AG10803 (cell line): ENCODE measurements around the gene OXTR.
A peak's percentile ranks its signal among the peaks of the same experiment; 100 is the strongest.

Experiments used
- DNase-seq: peaks from one replicate; pipeline ENCODE4 v3.0.0; 2010; ENCODE audit warnings: low read depth
- H3K4me3 ChIP-seq: 2 replicates; pipeline ENCODE4 v1.5.1; 2011; ENCODE audit warnings: mild to moderate bottlenecking, low read length, control low read depth
- TF ChIP-seq, protein P1 (sequence below): conservative IDR thresholded peaks from 2 replicates; pipeline ENCODE4 v1.5.1; 2011; ENCODE audit warnings: mild to moderate bottlenecking, low read length, control low read depth, inconsistent platforms

OXTR gene

DNA sequence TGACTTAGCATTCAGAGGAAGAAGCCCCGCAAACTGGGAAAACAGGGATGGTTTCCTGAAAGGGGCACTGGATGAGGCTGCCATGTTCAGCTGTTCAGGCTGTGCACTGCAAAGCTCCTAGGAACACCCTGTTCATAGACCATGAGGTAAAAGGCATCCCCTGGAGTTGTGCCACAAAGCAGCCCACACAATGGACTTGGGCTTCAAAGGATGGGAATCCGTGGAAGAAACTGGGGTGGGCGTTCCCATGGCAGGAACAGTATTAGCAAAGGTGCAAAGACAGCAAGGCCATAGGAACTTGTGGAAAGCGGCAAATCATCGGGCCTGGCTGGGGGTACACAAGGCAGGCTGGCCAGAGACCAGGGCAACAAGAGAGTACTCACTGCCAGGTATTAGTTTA lies 8.9 kb downstream of the OXTR start:
- DNase-seq: no peak
- TF ChIP-seq, protein P1, sequence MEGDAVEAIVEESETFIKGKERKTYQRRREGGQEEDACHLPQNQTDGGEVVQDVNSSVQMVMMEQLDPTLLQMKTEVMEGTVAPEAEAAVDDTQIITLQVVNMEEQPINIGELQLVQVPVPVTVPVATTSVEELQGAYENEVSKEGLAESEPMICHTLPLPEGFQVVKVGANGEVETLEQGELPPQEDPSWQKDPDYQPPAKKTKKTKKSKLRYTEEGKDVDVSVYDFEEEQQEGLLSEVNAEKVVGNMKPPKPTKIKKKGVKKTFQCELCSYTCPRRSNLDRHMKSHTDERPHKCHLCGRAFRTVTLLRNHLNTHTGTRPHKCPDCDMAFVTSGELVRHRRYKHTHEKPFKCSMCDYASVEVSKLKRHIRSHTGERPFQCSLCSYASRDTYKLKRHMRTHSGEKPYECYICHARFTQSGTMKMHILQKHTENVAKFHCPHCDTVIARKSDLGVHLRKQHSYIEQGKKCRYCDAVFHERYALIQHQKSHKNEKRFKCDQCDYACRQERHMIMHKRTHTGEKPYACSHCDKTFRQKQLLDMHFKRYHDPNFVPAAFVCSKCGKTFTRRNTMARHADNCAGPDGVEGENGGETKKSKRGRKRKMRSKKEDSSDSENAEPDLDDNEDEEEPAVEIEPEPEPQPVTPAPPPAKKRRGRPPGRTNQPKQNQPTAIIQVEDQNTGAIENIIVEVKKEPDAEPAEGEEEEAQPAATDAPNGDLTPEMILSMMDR: no peak
- H3K4me3 ChIP-seq: no peak overlapping the region

DNA sequence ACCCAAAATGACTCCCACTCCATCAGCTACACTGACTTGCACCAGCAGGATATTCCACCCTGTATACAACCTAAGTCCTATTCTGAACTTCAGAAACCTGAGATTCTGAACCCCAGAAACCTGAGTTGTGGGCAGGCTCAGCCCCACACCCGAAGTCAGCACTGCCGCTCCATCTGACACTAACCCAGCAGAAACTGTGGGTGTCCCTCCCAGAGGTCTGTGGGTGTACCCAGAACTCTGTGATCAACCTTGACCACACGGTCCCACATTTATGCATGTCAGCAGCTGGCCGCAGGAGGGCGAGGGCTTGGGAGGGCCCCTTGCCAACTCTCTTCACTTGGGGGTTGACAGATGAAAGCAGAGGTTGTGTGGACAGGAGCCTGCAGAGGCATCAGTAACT lies 9.3 kb downstream of the OXTR start:
- no peak for DNase-seq
- no peak overlapping the region for H3K4me3 ChIP-seq
- TF ChIP-seq, protein P1: no peak

DNA sequence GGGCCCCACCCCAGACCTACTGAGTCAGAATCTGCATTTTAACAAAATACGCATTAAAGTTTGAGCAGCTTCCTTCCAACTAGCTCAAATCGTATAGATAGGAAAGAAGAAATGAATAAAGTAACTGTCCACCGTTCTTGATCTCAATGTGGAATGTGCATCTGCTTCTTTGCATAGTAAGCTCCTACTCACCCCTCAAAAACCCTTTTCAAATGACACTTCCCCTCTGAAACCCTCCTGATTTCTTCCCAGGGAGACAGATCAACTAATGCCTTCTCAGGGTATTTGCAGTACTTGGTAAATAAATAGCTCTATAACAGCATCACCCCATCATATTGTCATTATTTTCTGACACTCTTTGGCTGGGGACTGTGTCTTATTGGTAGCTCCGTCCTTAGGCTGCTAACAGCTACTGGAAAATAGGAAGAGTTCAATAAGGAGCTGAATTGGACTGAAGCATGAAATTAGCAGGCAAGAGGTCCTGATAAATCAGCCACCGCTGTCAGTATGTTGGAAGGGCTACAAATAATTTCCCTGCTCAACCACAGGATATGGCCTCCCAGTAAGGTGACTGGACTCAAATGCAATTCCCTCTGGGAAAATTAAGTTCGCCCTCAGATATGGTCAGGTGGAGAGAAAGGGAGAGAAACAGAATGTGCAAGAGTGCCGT lies 10.2 kb downstream of the OXTR start:
- peak; percentile 62 for DNase-seq
- TF ChIP-seq, protein P1: no peak
- no peak overlapping the region for H3K4me3 ChIP-seq

DNA sequence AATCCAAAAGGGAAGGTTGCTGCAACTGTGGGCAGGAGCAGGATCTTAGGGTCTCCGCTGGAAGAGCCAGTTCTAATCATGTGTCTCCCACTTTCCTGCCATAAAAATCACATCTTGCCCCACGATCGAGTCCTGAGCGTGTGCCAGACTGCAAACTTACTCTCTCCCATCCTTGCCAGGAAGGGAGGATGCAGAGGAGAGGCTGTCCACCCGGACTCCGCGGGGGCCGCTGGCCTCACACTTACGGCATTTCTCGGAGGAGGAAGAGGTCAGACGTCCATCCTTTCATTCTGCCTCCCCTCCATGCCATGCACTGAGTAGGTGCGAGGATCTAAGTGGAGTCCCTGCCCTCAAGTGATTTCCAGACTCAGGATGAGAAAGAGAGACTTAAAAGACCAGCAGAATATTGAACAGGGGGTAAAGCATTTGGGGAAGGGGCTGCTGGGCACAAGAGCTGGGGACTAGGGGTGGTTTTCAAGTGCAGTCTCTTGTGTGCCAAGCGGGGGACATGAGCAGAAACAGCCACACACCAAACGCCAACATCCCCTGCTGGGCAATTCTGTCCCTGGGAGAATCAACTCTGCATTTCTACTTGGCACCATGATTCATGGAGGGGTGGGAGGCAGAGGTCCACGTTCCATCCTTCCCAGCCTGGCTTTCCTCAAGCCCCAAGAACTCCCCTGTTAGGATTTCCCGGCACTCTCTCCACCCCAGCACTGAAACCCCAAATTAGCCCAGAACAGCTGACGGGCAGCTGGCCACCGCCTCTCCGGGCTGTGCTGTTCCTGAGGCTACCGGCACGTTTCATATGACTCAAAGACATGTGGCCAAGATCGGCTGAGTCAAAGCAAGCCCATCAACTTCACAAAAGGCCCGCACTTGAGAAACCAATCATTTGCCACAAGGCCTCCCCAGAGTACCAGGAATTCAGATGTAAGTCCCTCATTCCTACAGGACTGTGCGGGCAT lies 11.6 kb downstream of the OXTR start:
- TF ChIP-seq, protein P1: peak; percentile 38
- peak; percentile 95 for DNase-seq
- H3K4me3 ChIP-seq: no peak overlapping the region

DNA sequence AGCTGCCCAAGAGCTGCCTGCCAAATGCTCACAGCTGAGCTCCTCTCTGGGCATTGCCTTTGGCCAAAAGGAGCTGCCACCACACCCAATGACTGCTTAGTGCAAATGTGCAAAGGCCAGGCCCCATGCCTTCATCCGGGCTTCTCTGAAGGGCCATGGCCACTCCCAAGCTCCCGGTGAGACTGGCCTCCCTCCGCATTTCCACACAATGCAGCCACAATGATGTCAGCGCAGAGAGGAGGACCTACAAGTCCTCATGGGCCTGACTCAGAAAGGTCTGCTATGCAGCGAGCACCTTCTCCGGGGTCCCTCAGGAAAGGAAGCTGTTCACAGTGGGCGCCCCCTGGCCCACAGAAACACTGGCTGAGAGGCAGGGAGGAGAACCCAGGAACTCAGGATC lies 12.7 kb downstream of the OXTR start:
- TF ChIP-seq, protein P1: no peak
- no peak overlapping the region for H3K4me3 ChIP-seq
- DNase-seq: no peak

DNA sequence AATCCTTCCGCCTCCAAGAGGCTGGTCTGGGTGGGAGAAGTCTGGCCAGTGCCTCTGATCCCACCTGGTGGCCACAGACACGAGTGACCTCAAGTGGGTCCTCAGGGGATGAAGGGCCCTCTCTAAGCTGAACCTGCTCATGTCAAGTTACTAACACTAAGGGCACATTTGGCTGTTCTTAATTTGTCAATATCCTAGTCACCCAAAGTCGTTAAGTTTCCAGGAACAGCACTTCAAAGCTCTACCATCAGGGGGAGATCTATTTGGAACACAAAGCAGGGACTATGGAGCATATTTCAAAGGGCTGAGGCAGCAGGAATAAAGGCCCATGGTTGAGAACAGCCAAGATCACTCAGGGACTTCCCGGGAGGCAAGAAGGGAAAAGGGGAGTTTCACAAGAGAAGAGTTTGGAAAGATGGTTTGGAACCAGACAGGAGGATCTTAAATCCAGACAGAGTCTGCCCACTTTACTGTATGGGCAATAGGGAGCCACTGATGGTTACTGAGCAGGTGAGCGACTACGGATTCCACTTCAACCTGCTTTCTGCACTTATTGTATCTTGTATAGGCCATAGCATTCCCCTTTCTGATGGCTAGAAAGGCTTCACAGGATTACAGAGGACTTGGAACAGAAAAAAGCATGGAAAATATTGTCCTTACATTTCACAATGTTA lies 13.7 kb downstream of the OXTR start:
- TF ChIP-seq, protein P1: peak; percentile 52
- H3K4me3 ChIP-seq: no peak overlapping the region

More for the DNA sequence above, 13.7 kb downstream of the OXTR start:
- DNase-seq: no peak
